ENCODE data around the gene CYB561D1. TPM values are rescaled to one million over a fixed set of nuclear protein-coding genes. Genes with fewer than 3 reads are reported as not detected.
"Not testable (repeated sequence)": the region's sequence is repeated elsewhere in the genome, so short reads cannot be mapped to it uniquely, and the experiment has no call there.

Gene CYB561D1
- total and polyA plus RNA-seq, 9 of the 15 experiments (the other 6 are each of a cell fraction or from before 2014, with no cell fraction given): 0.71 to 7.2 (median 3.5) TPM

- no peak for TF ChIP-seq CTCFL (IDR thresholded peaks at IDR 0.05; ENCODE audit: borderline replicate concordance, insufficient read depth, low read depth, low read length, poor library complexity, severe bottlenecking)
- TF ChIP-seq NFE2L1 (tag; IDR thresholded peaks at IDR 0.05; ENCODE audit: borderline replicate concordance, low read depth): no peak
- TF ChIP-seq WHSC1 (IDR thresholded peaks at IDR 0.05; ENCODE audit: low read length): no peak
- no peak for TF ChIP-seq NUFIP1 (IDR thresholded peaks at IDR 0.05; ENCODE audit: partially characterized antibody)
- no peak for TF ChIP-seq BCLAF1 (IDR thresholded peaks at IDR 0.05; ENCODE audit: borderline replicate concordance in 1 of 2, control insufficient read depth in 1 of 2, low read depth in 2 of 2, low read length in 1 of 2)
- TF ChIP-seq SMAD3 (CRISPR knock-in tag; conservative IDR thresholded peaks at IDR 0.05): no peak
These were observed 21.1 kb upstream of the CYB561D1 start (continued) for GRCh38 chr1:109472779-109473178.

GRCh38 chr1:109473284-109474057, 20.4 kb upstream of the CYB561D1 start:
- POLR2A ChIA-PET: interaction anchor here (0.6 kb wide), 1 partner anchor 94 kb away, joined by 3 read pairs; no protein-coding TSS in a partner anchor
- ATAC-seq; H2AFZ ChIP-seq (ENCODE audit: low read depth, low read length); H4K20me1 ChIP-seq (replicated peaks; ENCODE audit: control insufficient read depth, insufficient read depth, low read length); H3K79me2 ChIP-seq (ENCODE audit: control insufficient read depth, insufficient read depth, low read length); H3K9ac ChIP-seq (ENCODE audit: insufficient read depth in 1 of 2, low read depth in 2 of 2, low read length in 2 of 2); H3K9me1 ChIP-seq (ENCODE audit: control insufficient read depth, insufficient read depth, low read length); in situ Hi-C loops (cut with MboI); H3K4me2 ChIP-seq (ENCODE audit: insufficient read depth, low read length); H3K27ac ChIP-seq (ENCODE audit: extremely low read depth, low read depth, low read length); H3K36me3 ChIP-seq (ENCODE audit: control insufficient read depth, insufficient read depth, low read length); H3K9me3 ChIP-seq (replicated peaks; ENCODE audit: control insufficient read depth, insufficient read depth, low read depth, low read length); H3K4me3 ChIP-seq; intact Hi-C loops (cut with micrococcal nuclease); DNase-seq (ENCODE audit: extremely low read depth in 1 of 4, low spot score in 3 of 4); FAIRE-seq; BruUV-seq (replicated peaks): not testable (repeated sequence)
- peaks cover 6 to 11% of the 10 kb centered on the region in 2 experiments; a peak in 4 of 5 replicates for H3K4me1 ChIP-seq (replicated peaks in 1 of 2; ENCODE audit: control insufficient read depth in 2 of 2, insufficient read depth in 2 of 2, low read length in 2 of 2)
- CTCF ChIA-PET (ENCODE audit: low intra/inter-chr PET ratio): interaction anchor here (0.5 kb wide), 1 partner anchor 95 kb away, joined by 3 read pairs; no protein-coding TSS in a partner anchor
- H3K27me3 ChIP-seq (ENCODE audit: control insufficient read depth in 2 of 2, insufficient read depth in 2 of 2, low read length in 2 of 2): peaks cover 53 to 86% of the 10 kb centered on the region in 2 experiments
- WGBS (ENCODE audit: insufficient coverage, low coverage, missing lambda C conversion rate): 5% methylated on average over 12 of the region's 12 CpGs

All from K562 (cell line).